ENCODE data around the gene IL7R.

GRCh38 chr5:35832762-35833161 lies 23.9 kb upstream of the IL7R start:
- TF ChIP-seq CTCF (conservative IDR thresholded peaks at IDR 0.05; ENCODE audit: low read length) = no peak
- no peak for TF ChIP-seq EZH2phosphoT487 (IDR thresholded peaks at IDR 0.05; ENCODE audit: borderline replicate concordance, low read depth, low read length)
